NCI-H2107 treated with DMSO at 0.1 percent for 48 hours (cell line): ENCODE results near the gene DOCK10.
"Not testable (repeated sequence)": the region's sequence is repeated elsewhere in the genome, so short reads cannot be mapped to it uniquely, and the experiment has no call there.

Experiments
- DNase-seq: peaks from one replicate; lab custom pipeline; 2025; ENCODE audit not compliant: unreplicated experiment; lab: John Stamatoyannopoulos, UW

DOCK10 gene

GRCh38 chr2:224951723-224952481, 90.4 kb downstream of the DOCK10 start:
- no peak for DNase-seq

DNA sequence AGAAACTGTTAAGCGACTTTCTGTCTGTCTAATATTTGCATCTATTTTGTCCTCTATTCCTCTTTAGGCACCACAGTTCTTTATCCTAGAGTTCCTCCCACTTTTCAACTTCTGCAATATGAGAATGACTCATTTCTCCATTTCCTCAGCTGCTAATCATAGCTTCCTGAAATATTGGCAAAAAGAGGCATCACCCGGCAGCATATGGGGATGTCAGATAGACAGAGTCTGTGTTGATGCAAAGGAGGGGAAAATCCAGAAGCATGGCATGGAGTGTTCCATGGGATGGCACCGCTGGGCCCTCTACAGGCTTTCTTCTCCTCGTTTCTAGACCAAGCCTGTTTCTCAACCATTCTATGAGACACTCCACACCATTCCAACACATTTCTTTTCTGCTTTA, 93.4 kb downstream of the DOCK10 start:
- DNase-seq: no peak

- DNase-seq: no peak
Observed at GRCh38 chr2:224948005-224948404, 94.3 kb downstream of the DOCK10 start.

GRCh38 chr2:224947566-224947965, 94.7 kb downstream of the DOCK10 start:
- no peak for DNase-seq

- no peak for DNase-seq
Observed at GRCh38 chr2:224946895-224947294, 95.4 kb downstream of the DOCK10 start.

DNA sequence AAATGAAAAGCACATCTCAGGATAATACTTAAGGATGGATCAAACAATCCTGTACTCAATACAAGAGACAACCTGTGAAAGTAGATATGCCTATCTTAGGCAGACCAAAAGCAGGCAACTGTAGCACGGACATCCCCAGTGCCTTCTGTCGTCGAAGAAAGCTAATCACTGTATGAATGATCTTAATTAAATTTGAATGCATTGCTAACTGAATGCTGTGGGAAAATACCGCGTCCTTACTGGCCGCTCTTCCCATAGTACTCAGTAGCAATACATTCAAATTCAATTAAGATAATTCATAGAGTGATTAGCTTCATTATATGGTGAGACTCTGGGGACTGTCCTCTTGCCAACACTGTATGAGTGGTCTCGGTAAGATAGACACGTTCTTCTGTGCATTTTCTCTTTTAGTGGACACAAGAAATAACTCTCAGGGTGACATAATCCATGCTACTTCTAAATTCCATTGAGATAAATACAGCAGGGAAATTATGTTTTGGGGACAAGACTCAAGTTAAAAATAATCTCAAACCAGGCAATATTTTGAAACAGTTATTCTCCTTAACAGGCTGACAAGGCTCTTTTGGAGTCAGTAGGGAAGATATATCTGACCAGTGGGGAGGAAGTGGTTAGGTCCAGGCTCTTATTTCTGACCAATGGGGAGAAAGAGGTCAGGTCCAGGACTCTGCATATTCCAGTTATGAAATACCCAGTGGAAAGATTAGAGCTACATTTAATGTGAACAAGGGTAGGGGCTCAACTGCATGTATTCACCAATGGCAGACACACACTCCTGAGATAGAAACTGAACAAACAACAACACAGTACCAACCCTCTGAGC, 97.3 kb downstream of the DOCK10 start:
- no peak for DNase-seq

DNA sequence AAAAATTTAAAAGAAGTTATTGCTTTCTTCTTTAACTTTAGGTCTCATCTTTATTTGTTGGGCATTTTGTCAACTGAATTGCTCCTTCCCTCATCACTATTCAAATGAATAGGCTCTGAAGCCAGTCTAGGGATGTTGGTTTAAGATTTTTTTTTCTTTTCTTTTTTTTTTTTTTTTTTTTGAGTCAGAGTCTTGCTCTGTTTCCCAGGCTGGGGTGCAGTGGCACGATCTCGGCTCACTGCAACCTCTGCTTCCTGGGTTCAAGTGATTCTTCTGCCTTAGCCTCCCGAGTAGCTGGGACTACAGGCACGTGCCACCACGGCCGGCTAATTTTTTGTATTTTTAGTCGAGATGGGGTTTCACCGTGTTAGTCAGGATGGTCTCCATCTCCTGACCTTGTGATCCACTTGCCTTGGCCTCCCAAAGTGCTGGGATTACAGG, 98.6 kb downstream of the DOCK10 start:
- not testable (repeated sequence) for DNase-seq

DNA sequence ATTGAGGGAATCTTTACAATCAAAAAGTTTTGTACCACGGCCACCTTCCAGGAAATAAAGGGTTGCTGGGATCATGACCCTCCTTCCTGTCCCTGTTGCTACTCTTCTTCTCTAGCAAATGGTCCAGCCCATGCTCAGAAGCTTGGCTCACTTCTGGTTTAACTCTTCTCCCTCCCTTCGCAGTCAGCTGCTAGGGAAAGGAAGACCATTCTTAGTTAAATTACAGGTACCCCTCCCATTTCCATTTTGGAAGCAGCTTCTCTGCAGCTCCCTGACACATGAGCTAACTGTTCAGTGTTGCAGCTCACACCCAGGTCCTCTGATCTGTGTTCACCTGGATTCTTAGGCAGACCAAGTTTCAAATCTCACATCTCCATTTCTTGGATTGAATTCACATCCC, 100.3 kb downstream of the DOCK10 start:
- DNase-seq: no peak

- no peak for DNase-seq
Observed at GRCh38 chr2:224940618-224941017, 101.7 kb downstream of the DOCK10 start.

GRCh38 chr2:224938651-224939182, 103.6 kb downstream of the DOCK10 start:
- DNase-seq: no peak

DNA sequence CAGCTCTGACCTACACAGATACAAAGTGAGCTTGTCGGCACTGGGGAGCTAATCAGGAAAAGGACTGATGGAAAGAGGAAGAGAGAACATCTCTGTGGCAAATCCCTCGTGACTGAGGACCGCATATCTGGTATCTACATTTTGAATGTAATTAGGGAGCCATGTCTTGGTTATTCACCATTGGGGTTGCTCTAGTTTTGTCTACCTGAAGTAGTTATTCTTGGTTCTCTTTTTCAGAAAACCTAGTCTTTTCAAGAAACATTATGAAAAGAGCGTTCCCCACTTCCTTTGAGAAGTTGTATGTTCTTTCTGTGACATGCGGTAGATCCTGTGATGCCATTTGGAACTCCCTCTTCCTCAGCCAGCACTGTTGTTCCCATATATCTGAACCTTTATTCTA, 104.4 kb downstream of the DOCK10 start:
- no peak for DNase-seq

GRCh38 chr2:224934526-224935188, 107.6 kb downstream of the DOCK10 start:
- DNase-seq: no peak

DNA sequence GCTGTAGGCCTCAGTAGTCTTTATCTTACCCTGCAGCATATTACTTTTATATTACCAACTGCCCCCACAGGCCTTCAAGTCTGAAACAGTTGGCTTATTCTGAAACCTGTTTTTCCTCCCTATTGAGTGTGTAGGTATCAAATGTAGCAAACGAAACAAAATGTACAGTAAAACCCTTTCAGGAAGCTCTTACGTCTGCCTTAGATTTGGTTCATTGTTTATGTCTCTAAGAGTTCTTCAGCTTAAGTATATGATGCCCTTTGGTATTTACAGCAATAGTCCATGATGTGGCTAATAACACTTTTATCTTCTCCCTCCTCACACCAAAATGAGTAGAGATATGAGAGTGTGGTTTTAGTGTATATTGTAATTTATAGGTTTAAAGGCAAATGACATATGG, 108.8 kb downstream of the DOCK10 start:
- no peak for DNase-seq

DNA sequence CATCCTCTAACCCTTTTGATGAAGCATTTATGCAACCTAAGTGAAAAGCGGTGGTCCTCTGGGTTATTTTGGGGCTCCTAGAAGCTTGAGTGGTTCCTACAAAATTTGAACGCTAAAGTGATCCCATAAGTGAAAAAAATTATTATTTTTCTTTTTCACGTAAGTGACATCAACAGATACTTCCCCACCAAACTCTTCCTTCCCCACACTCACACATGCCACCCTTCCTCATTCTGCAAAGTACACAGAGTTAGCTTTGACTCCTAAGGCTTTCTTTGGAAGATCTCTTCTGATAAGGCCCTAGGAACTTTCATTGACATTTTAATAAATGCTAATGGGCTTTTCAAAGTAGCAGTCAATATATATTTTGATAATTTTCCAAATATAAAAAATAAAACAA, 109.7 kb downstream of the DOCK10 start:
- DNase-seq: no peak

- no peak for DNase-seq
Observed at GRCh38 chr2:224931956-224932355, 110.3 kb downstream of the DOCK10 start.

DNA sequence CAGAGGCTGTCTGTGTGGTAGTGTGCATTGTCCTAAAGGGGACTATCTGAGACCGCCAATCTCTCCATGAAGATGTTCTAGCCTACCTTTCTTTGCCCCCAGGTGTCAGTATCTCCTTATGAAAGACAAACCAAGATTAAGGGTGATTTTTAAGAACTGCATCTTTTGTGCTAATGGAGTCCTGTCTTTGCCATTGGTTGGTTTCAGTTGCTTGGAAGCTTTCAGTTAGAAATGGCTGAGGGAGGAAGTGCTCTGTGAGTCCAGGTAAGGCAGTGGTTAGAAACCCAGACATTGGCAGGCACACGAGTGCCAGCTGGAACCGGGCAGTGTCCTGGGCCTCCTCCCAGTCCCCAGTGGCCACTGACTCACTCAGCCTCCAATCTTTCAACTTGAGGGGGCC, 111.3 kb downstream of the DOCK10 start:
- DNase-seq: no peak

DNA sequence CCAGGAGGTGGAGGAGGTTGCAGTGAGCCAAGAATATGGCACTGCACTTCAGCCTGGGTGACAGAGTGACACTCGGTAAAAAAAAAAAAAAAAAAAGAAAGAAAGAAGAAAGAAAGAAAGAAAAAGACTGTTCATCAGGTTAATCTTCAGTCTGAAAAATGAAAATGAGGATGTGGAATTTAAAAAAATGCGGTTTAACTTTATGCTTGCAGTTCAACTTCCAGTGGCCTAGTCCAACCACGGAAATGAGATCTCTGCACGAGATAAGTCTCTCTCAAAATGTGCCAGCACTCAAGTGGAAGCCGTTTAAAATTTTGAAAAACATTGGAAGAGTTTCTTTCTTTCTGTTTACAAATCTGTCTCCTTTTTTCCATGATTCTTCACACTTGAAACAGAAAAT, 112.1 kb downstream of the DOCK10 start:
- DNase-seq: no peak

DNA sequence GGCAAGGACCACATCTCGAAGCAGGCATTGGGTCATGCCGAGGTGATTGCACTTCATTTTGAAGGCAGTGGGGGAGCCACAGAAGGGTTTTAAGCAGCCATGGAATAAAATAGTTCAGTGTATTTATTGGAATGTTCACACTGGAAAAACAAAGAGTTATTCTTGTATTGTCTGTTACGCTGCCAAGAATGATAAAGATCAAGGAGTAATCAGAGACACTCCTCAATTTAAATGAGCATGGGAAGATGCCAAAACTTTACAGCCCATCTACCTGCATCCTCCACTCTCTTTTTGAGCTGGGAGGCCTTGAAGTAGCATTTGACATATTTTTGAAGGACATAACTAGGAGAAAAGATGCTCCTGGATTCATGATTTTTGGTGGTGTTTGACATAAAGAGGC, 112.8 kb downstream of the DOCK10 start:
- DNase-seq: no peak

DNA sequence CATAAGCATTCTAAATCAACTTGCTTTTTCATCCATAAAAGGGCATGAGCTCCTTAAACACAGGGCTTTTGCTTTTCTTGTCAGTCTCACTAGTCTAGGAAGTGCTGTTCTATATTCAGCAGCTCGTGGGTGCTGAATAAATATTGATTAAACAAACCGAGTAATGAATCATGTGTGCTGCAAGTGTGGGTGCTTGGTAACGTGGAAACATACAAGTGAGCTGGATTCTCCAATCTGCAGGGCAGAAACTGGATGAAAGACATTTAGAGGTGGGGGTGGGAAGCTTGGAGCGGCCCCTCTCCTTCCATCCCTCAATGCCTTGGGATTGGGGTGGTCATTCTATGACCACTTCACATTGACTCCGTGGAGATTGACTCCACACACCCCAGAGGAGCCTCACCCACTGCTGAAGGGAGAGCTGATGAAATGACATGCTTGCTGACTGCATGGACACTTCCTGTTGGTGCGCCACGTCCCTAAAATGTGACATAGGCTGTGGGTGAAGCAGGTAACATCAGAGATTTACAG, 114.6 kb downstream of the DOCK10 start:
- DNase-seq: no peak

DNA sequence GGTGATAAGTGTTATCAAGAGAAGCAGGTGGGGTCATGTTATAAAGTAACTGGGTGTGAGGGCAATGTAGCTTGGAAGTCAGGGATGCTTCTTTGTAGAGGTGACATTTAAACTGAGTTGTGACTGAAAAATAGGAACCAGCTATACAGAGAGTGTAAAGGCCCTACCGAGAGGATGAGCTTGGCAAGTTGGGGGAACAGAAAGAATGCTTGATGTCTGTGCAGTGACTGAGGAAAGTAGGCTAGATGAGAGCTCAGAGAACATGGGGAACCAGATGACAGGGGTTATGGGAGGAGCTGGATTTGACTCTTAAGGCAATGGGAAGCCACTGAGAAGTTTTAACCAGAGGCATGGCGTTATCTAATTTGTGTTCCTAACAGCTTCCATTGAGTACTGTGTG, 115.3 kb downstream of the DOCK10 start:
- no peak for DNase-seq

- DNase-seq: no peak
Observed at GRCh38 chr2:224925810-224926100, 116.5 kb downstream of the DOCK10 start.
